ENCODE results near the gene PPM1K.

PPM1K gene

GRCh38 chr4:88285235-88285653 lies 883 bp upstream of the PPM1K start:
- H4K20me1 ChIP-seq (ENCODE audit: insufficient read depth, low read length, poor library complexity, severe bottlenecking) = peaks cover 19% of the 10 kb centered on the region
- H3K27me3 ChIP-seq (ENCODE audit: insufficient read depth, low read length, poor library complexity, severe bottlenecking) = no peaks in the 10 kb centered on the region
- H3K4me1 ChIP-seq (ENCODE audit: insufficient read depth, low read length, poor library complexity, severe bottlenecking) = peaks cover 32% of the 10 kb centered on the region
- H3K9me3 ChIP-seq (ENCODE audit: insufficient read depth, low read depth, low read length) = no peaks in the 10 kb centered on the region
- H3K36me3 ChIP-seq (ENCODE audit: insufficient read depth, low read length) = no peaks in the 10 kb centered on the region
- H3K9ac ChIP-seq (ENCODE audit: low read depth, low read length, poor library complexity, severe bottlenecking) = peak overlapping the region; percentile 49
- peak overlapping the region; percentile 96 for H2AFZ ChIP-seq (ENCODE audit: low read length)
- peaks cover 31% of the 10 kb centered on the region for H3K79me2 ChIP-seq (ENCODE audit: insufficient read depth, low read length)
- H3K9me2 ChIP-seq (replicated peaks; ENCODE audit: low read depth, low read length) = no peaks in the 10 kb centered on the region
- H3K4me2 ChIP-seq (ENCODE audit: low read depth, low read length, poor library complexity, severe bottlenecking) = peak overlapping the region; percentile 82
- peak overlapping the region; percentile 96 for H3K4me3 ChIP-seq (ENCODE audit: low read length, poor library complexity, severe bottlenecking)
- TF ChIP-seq, protein P1, sequence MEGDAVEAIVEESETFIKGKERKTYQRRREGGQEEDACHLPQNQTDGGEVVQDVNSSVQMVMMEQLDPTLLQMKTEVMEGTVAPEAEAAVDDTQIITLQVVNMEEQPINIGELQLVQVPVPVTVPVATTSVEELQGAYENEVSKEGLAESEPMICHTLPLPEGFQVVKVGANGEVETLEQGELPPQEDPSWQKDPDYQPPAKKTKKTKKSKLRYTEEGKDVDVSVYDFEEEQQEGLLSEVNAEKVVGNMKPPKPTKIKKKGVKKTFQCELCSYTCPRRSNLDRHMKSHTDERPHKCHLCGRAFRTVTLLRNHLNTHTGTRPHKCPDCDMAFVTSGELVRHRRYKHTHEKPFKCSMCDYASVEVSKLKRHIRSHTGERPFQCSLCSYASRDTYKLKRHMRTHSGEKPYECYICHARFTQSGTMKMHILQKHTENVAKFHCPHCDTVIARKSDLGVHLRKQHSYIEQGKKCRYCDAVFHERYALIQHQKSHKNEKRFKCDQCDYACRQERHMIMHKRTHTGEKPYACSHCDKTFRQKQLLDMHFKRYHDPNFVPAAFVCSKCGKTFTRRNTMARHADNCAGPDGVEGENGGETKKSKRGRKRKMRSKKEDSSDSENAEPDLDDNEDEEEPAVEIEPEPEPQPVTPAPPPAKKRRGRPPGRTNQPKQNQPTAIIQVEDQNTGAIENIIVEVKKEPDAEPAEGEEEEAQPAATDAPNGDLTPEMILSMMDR (conservative IDR thresholded peaks at IDR 0.05; ENCODE audit: low read length) = no peak
- TF ChIP-seq EZH2phosphoT487 (IDR thresholded peaks at IDR 0.05; ENCODE audit: borderline replicate concordance) = no peak
- peaks cover 3% of the 10 kb centered on the region for H3F3A ChIP-seq (ENCODE audit: low read depth)

DNA sequence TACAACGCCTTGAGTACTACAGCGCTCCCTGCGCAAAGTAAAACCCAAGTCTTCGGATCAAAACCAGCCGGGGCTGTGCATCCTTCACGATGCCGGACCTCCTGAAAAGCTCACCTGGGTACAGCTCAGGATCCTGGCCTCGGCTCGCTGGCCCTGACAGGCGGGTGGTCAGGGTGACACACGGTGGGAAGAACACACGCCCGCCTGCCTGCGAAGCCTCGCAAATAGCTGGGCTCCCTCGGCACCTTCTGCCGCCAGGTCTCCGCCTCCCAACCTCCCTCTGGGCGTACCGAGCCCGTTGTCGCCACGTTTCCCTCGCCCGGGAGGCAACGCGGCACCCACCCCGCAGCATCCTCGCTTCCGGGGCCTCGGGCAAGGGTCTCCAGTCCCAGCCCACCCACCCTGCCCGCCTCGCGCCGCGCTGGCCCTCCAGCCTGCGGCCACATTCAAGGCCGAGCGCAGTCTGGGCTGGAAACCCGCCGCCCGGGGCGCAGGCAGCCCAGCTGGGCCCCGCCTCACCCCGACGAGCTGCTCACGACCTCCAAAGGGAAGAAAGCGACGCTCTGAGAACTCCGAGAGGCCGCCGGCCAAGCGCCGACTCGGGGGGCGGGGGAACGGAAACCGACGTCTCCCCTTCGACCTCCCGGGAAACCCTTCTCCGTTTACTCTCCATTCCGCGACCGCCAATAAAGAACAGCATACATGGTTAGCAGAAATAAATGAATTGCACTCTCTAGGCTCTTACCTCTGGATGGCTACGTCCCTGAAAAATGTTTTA lies 511 bp downstream of the PPM1K start:
- TF ChIP-seq, protein P1 (conservative IDR thresholded peaks at IDR 0.05; ENCODE audit: low read length) = no peak
- TF ChIP-seq EZH2phosphoT487 (IDR thresholded peaks at IDR 0.05; ENCODE audit: borderline replicate concordance) = no peak
- peaks cover 3% of the 10 kb centered on the region for H3F3A ChIP-seq (ENCODE audit: low read depth)
- H3K4me2 ChIP-seq (ENCODE audit: low read depth, low read length, poor library complexity, severe bottlenecking) = peak overlapping the region; percentile 86
- H2AFZ ChIP-seq (ENCODE audit: low read length) = peak overlapping the region; percentile 96
- H3K4me3 ChIP-seq (ENCODE audit: low read length, poor library complexity, severe bottlenecking) = peak overlapping the region; percentile 96
- peaks cover 45% of the 10 kb centered on the region for H3K79me2 ChIP-seq (ENCODE audit: insufficient read depth, low read length)
- no peaks in the 10 kb centered on the region for H3K9me2 ChIP-seq (replicated peaks; ENCODE audit: low read depth, low read length)
- H3K27me3 ChIP-seq (ENCODE audit: insufficient read depth, low read length, poor library complexity, severe bottlenecking) = no peaks in the 10 kb centered on the region
- H3K9me3 ChIP-seq (ENCODE audit: insufficient read depth, low read depth, low read length) = no peaks in the 10 kb centered on the region
- no peaks in the 10 kb centered on the region for H3K36me3 ChIP-seq (ENCODE audit: insufficient read depth, low read length)
- H3K4me1 ChIP-seq (ENCODE audit: insufficient read depth, low read length, poor library complexity, severe bottlenecking) = peaks cover 45% of the 10 kb centered on the region
- H4K20me1 ChIP-seq (ENCODE audit: insufficient read depth, low read length, poor library complexity, severe bottlenecking) = peaks cover 25% of the 10 kb centered on the region
- H3K9ac ChIP-seq (ENCODE audit: low read depth, low read length, poor library complexity, severe bottlenecking) = peak overlapping the region; percentile 83

- TF ChIP-seq, protein P1 (conservative IDR thresholded peaks at IDR 0.05; ENCODE audit: low read length) = no peak
- no peak for TF ChIP-seq EZH2phosphoT487 (IDR thresholded peaks at IDR 0.05; ENCODE audit: borderline replicate concordance)
- H4K20me1 ChIP-seq (ENCODE audit: insufficient read depth, low read length, poor library complexity, severe bottlenecking) = peaks cover 25% of the 10 kb centered on the region
- H3K4me1 ChIP-seq (ENCODE audit: insufficient read depth, low read length, poor library complexity, severe bottlenecking) = peaks cover 72% of the 10 kb centered on the region
- peak overlapping the region; percentile 96 for H3K4me3 ChIP-seq (ENCODE audit: low read length, poor library complexity, severe bottlenecking)
- H3K9me3 ChIP-seq (ENCODE audit: insufficient read depth, low read depth, low read length) = 0 out of 2 replicates have a peak, but pooled peaks cover 8% of the 10 kb centered on the region
- H3K9me2 ChIP-seq (replicated peaks; ENCODE audit: low read depth, low read length) = no peaks in the 10 kb centered on the region
- H3K36me3 ChIP-seq (ENCODE audit: insufficient read depth, low read length) = peaks cover 4% of the 10 kb centered on the region; the same call in 1 of the 2 replicates
- peaks cover 70% of the 10 kb centered on the region for H3K79me2 ChIP-seq (ENCODE audit: insufficient read depth, low read length)
- H3K4me2 ChIP-seq (ENCODE audit: low read depth, low read length, poor library complexity, severe bottlenecking) = peak overlapping the region; percentile 86
- no peak overlapping the region for H2AFZ ChIP-seq (ENCODE audit: low read length)
- H3K27me3 ChIP-seq (ENCODE audit: insufficient read depth, low read length, poor library complexity, severe bottlenecking) = no peaks in the 10 kb centered on the region
- peak overlapping the region; percentile 83 for H3K9ac ChIP-seq (ENCODE audit: low read depth, low read length, poor library complexity, severe bottlenecking)
- H3F3A ChIP-seq (ENCODE audit: low read depth) = peaks cover 7% of the 10 kb centered on the region
Observed at GRCh38 chr4:88280228-88280795, 4.0 kb downstream of the PPM1K start.

Data from Loucy (cell line).